OCI-LY1 (cell line): ENCODE data around the gene FXYD6.

Source experiments
- H2AFZ ChIP-seq: fragments of 200-600 bp; sonication (generic), shearing (Covaris generic); 2 replicates; pipeline ENCODE4 v1.6.0; 2014; ENCODE audit warnings: antibody characterized with exemption, mild to moderate bottlenecking, low read length
- H3F3A ChIP-seq: fragments of 200-600 bp; sonication (generic), shearing (Covaris generic); 2 replicates; pipeline ENCODE4 v1.6.0; 2014; ENCODE audit warnings: mild to moderate bottlenecking, antibody characterized with exemption, low read length, moderate library complexity; ENCODE audit not compliant: insufficient read depth
- H3K27ac ChIP-seq: fragments of 200-600 bp; sonication (generic); 2 replicates; pipeline ENCODE4 v1.5.1; 2014; ENCODE audit warnings: low read length, mixed run types, mild to moderate bottlenecking, low read depth; ENCODE audit not compliant: poor library complexity, severe bottlenecking
- H3K27me3 ChIP-seq: fragments of 200-600 bp; sonication (generic); 2 replicates; pipeline ENCODE4 v1.6.0; 2014; ENCODE audit warnings: antibody characterized with exemption, mild to moderate bottlenecking, low read length, moderate library complexity; ENCODE audit not compliant: insufficient read depth
- H3K36me3 ChIP-seq: fragments of 200-600 bp; sonication (generic); 2 replicates; pipeline ENCODE4 v1.6.1; 2014; ENCODE audit warnings: mild to moderate bottlenecking, antibody characterized with exemption, low read length, moderate library complexity, mixed read lengths; ENCODE audit not compliant: insufficient read depth
- H3K4me1 ChIP-seq: fragments of 200-600 bp; sonication (generic); 2 replicates; pipeline ENCODE4 v1.5.1; 2014; ENCODE audit warnings: mild to moderate bottlenecking, low read length, moderate library complexity; ENCODE audit not compliant: insufficient read depth, severe bottlenecking
- H3K4me2 ChIP-seq: fragments of 200-600 bp; sonication (generic), shearing (Covaris generic); 2 replicates; pipeline ENCODE4 v1.6.1; 2014; ENCODE audit warnings: low read length
- H3K4me3 ChIP-seq: fragments of 200-600 bp; sonication (generic); 2 replicates; pipeline ENCODE4 v1.5.1; 2014; ENCODE audit warnings: low read length, low read depth, mild to moderate bottlenecking, mixed read lengths; ENCODE audit not compliant: poor library complexity, severe bottlenecking
- H3K79me2 ChIP-seq: fragments of 200-600 bp; shearing (Covaris generic); 2 replicates; pipeline ENCODE4 v1.6.1; 2016; ENCODE audit warnings: mixed run types, low read length, mixed read lengths; ENCODE audit not compliant: insufficient read depth
- H3K9ac ChIP-seq: fragments of 200-600 bp; sonication (generic), shearing (Covaris generic); 2 replicates; pipeline ENCODE4 v1.6.1; 2014; ENCODE audit warnings: mild to moderate bottlenecking, low read length, mixed read lengths
- H3K9me2 ChIP-seq: fragments of 200-600 bp; sonication (generic), shearing (Covaris generic); 2 replicates; pipeline ENCODE4 v1.6.1; 2014; ENCODE audit warnings: low read depth, mild to moderate bottlenecking, low read length, mixed read lengths
- H3K9me3 ChIP-seq: fragments of 200-600 bp; shearing (Covaris generic); 2 replicates; pipeline ENCODE4 v1.6.1; 2014; ENCODE audit warnings: low read length, mixed read lengths
- H4K20me1 ChIP-seq: fragments of 200-600 bp; sonication (generic), shearing (Covaris generic); 2 replicates; pipeline ENCODE4 v1.6.0; 2016; ENCODE audit warnings: mild to moderate bottlenecking, low read length; ENCODE audit not compliant: insufficient read depth
- CTCF ChIP-seq: fragments of 200-600 bp; sonication (generic), shearing (Covaris generic); IDR thresholded peaks from 2 replicates; pipeline ENCODE4 v1.5.1; 2017; ENCODE audit warnings: mild to moderate bottlenecking, antibody characterized with exemption, low read length, moderate library complexity, mixed read lengths
- EZH2 ChIP-seq: fragments of 200-600 bp; sonication (generic), shearing (Covaris generic); IDR thresholded peaks from 2 replicates; pipeline ENCODE4 v1.8.0; 2017; ENCODE audit warnings: borderline replicate concordance, mixed run types, mild to moderate bottlenecking, antibody characterized with exemption, low read length, moderate library complexity, mixed read lengths

FXYD6 gene

GRCh38 chr11:117851852-117852251 lies 24.6 kb downstream of the FXYD6 start:
- Histone ChIP-seq H3K9ac (no peak overlapping the region), H3K79me2 (no peaks in the 10 kb centered on the region), H3K36me3 (no peaks in the 10 kb centered on the region), H3K4me3 (no peak overlapping the region), H3K27ac (no peak overlapping the region), H3K9me3 (no peaks in the 10 kb centered on the region), H2AFZ (no peak overlapping the region), H4K20me1 (no peaks in the 10 kb centered on the region), H3F3A (no peaks in the 10 kb centered on the region), H3K4me2 (no peak overlapping the region), H3K9me2 (no peaks in the 10 kb centered on the region), H3K4me1 (no peaks in the 10 kb centered on the region), H3K27me3 (no peaks in the 10 kb centered on the region; the same call in 1 of the 2 replicates)
- no peak for TF ChIP-seq EZH2

- no peaks in the 10 kb centered on the region for H3K27me3 ChIP-seq
- no peaks in the 10 kb centered on the region for H3F3A ChIP-seq
- H3K4me2 ChIP-seq, result no peak overlapping the region
- no peaks in the 10 kb centered on the region for H4K20me1 ChIP-seq
- H3K36me3 ChIP-seq, result no peaks in the 10 kb centered on the region
- no peaks in the 10 kb centered on the region for H3K4me1 ChIP-seq
- H3K4me3 ChIP-seq, result no peak overlapping the region
- H2AFZ ChIP-seq, result no peak overlapping the region
- H3K9me2 ChIP-seq, result no peaks in the 10 kb centered on the region
- TF ChIP-seq CTCF, result no peak
- TF ChIP-seq EZH2, result no peak
- H3K27ac ChIP-seq, result no peak overlapping the region
- H3K9ac ChIP-seq, result no peak overlapping the region
- H3K79me2 ChIP-seq, result no peaks in the 10 kb centered on the region
- no peaks in the 10 kb centered on the region for H3K9me3 ChIP-seq
These were observed 25.4 kb downstream of the FXYD6 start for GRCh38 chr11:117851106-117851505.

- Histone ChIP-seq H3K36me3 (no peaks in the 10 kb centered on the region), H3K9me2 (no peaks in the 10 kb centered on the region), H3K4me2 (no peak overlapping the region), H3K27ac (no peak overlapping the region), H3F3A (no peaks in the 10 kb centered on the region), H4K20me1 (no peaks in the 10 kb centered on the region), H3K27me3 (no peaks in the 10 kb centered on the region), H3K4me3 (no peak overlapping the region), H3K9me3 (no peaks in the 10 kb centered on the region), H2AFZ (no peak overlapping the region), H3K79me2 (no peaks in the 10 kb centered on the region), H3K4me1 (no peaks in the 10 kb centered on the region), H3K9ac (no peak overlapping the region)
- TF ChIP-seq EZH2, result no peak
- no peak for TF ChIP-seq CTCF
These were observed 26.6 kb downstream of the FXYD6 start for GRCh38 chr11:117849781-117850414.
